Rectal smooth muscle tissue (tissue), 1 donor: ENCODE results near the gene CHSY1.

Experiments
- H3K27ac ChIP-seq: one replicate; pipeline ENCODE4 v1.7.0; 2013; ENCODE audit warnings: low read depth, low read length, inconsistent platforms
- H3K27me3 ChIP-seq: one replicate; pipeline ENCODE4 v1.7.0; 2013; ENCODE audit warnings: low read length; ENCODE audit not compliant: control insufficient read depth, insufficient read depth
- H3K36me3 ChIP-seq: one replicate; pipeline ENCODE4 v1.7.0; 2013; ENCODE audit warnings: low read length; ENCODE audit not compliant: control insufficient read depth, insufficient read depth
- H3K4me1 ChIP-seq: one replicate; pipeline ENCODE4 v1.7.0; 2013; ENCODE audit warnings: low read length; ENCODE audit not compliant: control insufficient read depth, insufficient read depth
- H3K4me3 ChIP-seq: one replicate; pipeline ENCODE4 v1.7.0; 2013; ENCODE audit warnings: low read length
- H3K9ac ChIP-seq: one replicate; pipeline ENCODE4 v1.7.0; 2013; ENCODE audit warnings: low read length

The CHSY1 gene

DNA sequence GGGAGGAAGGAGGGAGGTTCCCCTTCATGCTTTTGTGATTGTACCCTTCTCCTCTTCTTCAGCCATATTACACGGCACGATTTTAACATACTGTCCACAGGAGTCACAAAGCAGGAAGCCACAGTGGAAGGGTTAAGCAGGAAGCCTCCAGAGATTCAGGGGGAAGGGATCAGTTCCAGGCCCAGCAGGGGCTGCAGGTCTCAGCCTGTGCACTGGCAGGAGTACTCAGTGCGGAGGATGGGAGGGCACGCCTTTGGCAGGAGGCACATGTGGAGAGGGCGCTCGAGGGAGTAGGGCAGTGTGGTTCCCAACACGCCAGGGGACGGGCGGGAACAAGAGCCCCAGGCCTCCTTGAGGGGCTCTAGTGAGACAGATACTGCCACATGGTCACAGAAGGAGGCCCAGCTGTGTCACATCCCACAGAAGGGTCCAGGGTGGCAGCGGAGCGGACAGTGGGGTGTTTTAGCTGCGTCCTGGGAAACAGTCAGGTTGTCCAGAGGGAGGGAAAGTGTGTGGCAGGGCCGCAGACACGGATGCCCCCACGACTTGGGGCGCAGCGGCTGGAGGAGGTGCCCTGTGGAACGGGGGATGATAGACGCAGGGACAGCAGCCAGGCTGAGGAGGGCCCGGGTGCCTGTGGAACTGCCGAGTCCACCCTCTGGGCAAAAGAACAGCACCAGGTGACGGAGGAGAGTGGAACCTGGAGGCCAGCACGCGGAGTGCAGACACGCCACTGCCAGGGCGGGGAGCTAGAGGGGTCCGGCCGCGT, 77.5 kb downstream of the CHSY1 start:
- Histone ChIP-seq H3K36me3 (peaks cover 4% of the 10 kb centered on the region), H3K4me1 (no peaks in the 10 kb centered on the region), H3K4me3 (no peak overlapping the region), H3K9ac (no peak overlapping the region), H3K27me3 (no peaks in the 10 kb centered on the region), H3K27ac (no peak overlapping the region)

GRCh38 chr15:101173233-101174119, 78.4 kb downstream of the CHSY1 start:
- Histone ChIP-seq H3K4me3 (no peak overlapping the region), H3K9ac (no peak overlapping the region), H3K27ac (no peak overlapping the region), H3K36me3 (peaks cover 4% of the 10 kb centered on the region), H3K4me1 (no peaks in the 10 kb centered on the region), H3K27me3 (no peaks in the 10 kb centered on the region)

DNA sequence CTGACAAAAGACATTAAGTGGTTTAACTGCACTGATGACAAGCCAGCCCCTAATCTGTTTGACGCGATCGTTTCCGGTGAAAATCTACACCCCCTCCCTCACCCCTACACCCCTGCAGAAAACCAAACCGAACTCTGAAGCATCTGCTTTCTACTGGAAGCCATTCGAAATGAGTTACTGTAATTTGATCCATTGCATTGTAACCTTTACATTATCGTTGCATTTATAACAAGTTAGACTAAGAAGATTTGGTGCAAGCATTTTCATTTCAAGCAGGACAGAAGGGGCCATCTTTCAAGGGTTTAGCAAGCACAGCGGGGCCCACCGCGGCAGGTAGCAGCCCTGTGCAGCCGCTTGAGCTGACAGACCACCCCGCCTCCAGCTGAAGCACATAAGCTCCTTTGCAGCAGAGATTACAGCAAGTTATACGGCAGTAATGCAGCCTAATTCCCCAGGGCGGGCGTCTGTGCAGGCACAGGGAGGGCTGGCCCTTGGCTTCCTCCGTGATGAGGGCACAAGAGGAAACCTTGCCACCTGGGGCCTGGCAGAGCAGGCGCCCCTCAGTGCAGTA, 79.3 kb downstream of the CHSY1 start:
- Histone ChIP-seq H3K36me3 (peaks cover 4% of the 10 kb centered on the region), H3K9ac (no peak overlapping the region), H3K27me3 (no peaks in the 10 kb centered on the region), H3K4me1 (no peaks in the 10 kb centered on the region), H3K4me3 (no peak overlapping the region), H3K27ac (no peak overlapping the region)

GRCh38 chr15:101171954-101172353, 79.9 kb downstream of the CHSY1 start:
- Histone ChIP-seq H3K9ac (no peak overlapping the region), H3K36me3 (peaks cover 4% of the 10 kb centered on the region), H3K27me3 (no peaks in the 10 kb centered on the region), H3K27ac (no peak overlapping the region), H3K4me1 (no peaks in the 10 kb centered on the region), H3K4me3 (no peak overlapping the region)

DNA sequence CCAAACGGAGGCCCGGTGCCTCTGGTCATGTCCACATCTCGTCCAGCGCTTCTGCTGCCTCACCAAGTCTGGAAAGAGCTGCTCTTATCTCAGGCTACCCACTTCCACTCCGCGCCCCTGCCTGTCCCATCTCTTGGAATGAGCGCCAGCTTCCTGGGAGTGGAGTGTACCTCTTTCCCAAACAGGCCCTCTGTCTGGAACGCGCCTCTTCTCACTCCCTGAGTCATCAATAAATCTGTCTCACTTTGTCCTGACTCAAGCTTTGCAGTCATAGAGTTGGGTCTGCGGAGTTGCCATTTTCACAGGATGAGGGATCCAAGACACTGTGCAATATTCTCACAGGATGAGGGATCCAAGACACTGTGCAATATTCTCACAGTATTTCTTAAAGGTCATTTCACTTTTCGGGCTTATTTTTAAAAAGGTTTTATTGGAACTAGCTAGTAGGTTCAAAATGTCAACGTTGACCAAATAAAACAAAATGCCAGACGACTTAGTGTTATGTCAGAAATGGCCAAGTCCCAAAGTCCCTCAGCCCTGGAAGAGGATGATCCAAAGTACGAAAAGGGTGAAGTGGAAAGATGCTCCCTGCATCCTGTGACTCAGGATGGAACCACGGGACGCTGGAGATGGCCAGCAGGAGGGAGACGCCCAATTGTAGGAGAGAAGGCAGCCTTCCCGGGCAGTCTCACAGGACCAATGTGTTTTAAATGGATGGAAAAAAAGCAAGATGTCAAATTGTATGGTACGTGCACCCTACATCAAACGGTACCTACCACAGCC, 81.1 kb downstream of the CHSY1 start:
- Histone ChIP-seq H3K9ac (no peak overlapping the region), H3K36me3 (peaks cover 4% of the 10 kb centered on the region), H3K4me3 (no peak overlapping the region), H3K4me1 (no peaks in the 10 kb centered on the region), H3K27me3 (no peaks in the 10 kb centered on the region), H3K27ac (no peak overlapping the region)

DNA sequence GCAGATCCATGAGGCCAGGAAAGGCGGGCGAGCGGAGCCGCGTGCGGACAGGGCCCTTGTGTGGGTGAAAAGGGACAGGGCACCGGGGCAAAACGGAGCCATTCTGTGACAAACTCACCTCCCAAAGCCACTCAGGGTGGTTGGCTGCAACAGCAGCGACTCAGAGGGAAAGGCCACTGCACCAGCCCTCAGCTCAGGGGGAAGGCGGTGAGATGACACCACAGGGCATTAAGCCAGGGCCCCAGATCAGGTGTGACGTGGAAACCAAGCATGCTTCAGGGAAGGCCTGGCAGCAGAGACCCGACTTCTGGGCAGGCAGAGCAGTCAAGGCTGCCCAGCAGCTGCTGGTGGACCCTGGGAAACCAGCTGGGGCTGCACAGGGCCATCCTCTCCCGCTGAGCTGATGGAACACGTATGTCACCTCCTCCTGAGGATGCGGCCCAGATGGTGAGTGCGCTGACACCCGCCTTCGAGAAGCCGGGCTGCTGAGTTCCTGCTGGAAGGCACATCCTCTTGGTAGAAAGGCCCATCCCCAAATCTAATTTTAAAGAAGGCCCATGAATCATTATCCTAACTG, 82.3 kb downstream of the CHSY1 start:
- H3K9ac ChIP-seq: no peak overlapping the region
- peaks cover 4% of the 10 kb centered on the region for H3K36me3 ChIP-seq
- H3K27me3 ChIP-seq: no peaks in the 10 kb centered on the region
- H3K27ac ChIP-seq: no peak overlapping the region
- H3K4me3 ChIP-seq: no peak overlapping the region
- H3K4me1 ChIP-seq: no peaks in the 10 kb centered on the region

- no peaks in the 10 kb centered on the region for H3K4me1 ChIP-seq
- no peak overlapping the region for H3K9ac ChIP-seq
- H3K4me3 ChIP-seq: no peak overlapping the region
- no peaks in the 10 kb centered on the region for H3K27me3 ChIP-seq
- H3K27ac ChIP-seq: peak overlapping the region; percentile 25
- H3K36me3 ChIP-seq: peaks cover 1% of the 10 kb centered on the region
These were observed 82.9 kb downstream of the CHSY1 start for GRCh38 chr15:101168898-101169494.

DNA sequence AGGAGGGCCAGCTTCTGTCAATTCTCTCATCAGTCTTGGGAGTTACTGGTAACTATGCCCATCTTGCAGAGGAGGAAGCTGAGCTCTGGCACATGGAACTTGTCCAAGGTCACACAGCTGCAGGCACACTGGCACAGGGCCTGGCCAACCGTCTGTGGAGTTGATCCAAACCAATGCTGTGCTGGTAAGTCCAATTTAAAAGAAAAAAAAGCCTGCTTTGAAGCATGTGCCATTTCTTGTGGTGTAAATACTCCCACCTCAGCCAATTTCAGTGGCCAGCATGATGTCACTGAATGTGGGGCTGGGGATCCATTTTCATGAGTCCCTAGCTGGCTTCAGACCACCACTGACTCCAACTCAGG, 83.4 kb downstream of the CHSY1 start:
- no peaks in the 10 kb centered on the region for H3K27me3 ChIP-seq
- no peak overlapping the region for H3K9ac ChIP-seq
- H3K4me3 ChIP-seq: no peak overlapping the region
- no peaks in the 10 kb centered on the region for H3K36me3 ChIP-seq
- peak overlapping the region; percentile 25 for H3K27ac ChIP-seq
- no peaks in the 10 kb centered on the region for H3K4me1 ChIP-seq

GRCh38 chr15:101167753-101168462, 83.9 kb downstream of the CHSY1 start:
- Histone ChIP-seq H3K27ac (peak overlapping the region; percentile 69), H3K4me3 (no peak overlapping the region), H3K9ac (no peak overlapping the region)

DNA sequence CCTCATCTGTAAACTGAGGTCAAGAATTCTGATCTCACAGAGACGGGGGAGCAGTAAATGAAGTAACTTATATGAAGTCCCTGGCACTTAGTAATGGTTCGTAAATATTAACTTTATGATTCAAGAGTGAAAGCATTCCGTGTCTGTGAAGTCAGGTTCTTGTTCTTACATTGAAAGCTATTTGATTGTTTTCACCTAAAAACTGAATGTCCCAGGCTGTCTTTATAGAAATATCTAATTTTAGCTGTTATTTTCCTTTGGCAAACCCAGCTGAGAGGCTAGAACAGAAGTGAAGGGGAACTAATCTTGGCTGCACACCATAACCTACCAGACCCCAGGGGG, 84.5 kb downstream of the CHSY1 start:
- no peaks in the 10 kb centered on the region for H3K4me1 ChIP-seq
- H3K9ac ChIP-seq: no peak overlapping the region
- no peak overlapping the region for H3K4me3 ChIP-seq
- H3K27me3 ChIP-seq: no peaks in the 10 kb centered on the region
- H3K36me3 ChIP-seq: no peaks in the 10 kb centered on the region
- H3K27ac ChIP-seq: peak overlapping the region; percentile 69

More at GRCh38 chr15:101167753-101168462, 83.9 kb downstream of the CHSY1 start:
- H3K36me3 ChIP-seq: no peaks in the 10 kb centered on the region
- no peaks in the 10 kb centered on the region for H3K27me3 ChIP-seq
- H3K4me1 ChIP-seq: no peaks in the 10 kb centered on the region

- Histone ChIP-seq H3K27ac (no peak overlapping the region), H3K36me3 (no peaks in the 10 kb centered on the region), H3K4me1 (no peaks in the 10 kb centered on the region)
These were observed 85.9 kb downstream of the CHSY1 start for GRCh38 chr15:101165905-101166471.

More at GRCh38 chr15:101165905-101166471, 85.9 kb downstream of the CHSY1 start:
- no peak overlapping the region for H3K9ac ChIP-seq
- no peaks in the 10 kb centered on the region for H3K27me3 ChIP-seq
- no peak overlapping the region for H3K4me3 ChIP-seq
